Parathyroid adenoma (tissue), 2 donors: ENCODE data around the gene WDR38.
A peak's percentile ranks its signal among the peaks of the same experiment; 100 is the strongest.
"Not testable (repeated sequence)": the region's sequence is repeated elsewhere in the genome, so short reads cannot be mapped to it uniquely, and the experiment has no call there.

Source experiments
- H2AFZ ChIP-seq: fragments of 300-600 bp; sonication (generic); one replicate; pipeline ENCODE4 v1.7.0; 2017; ENCODE audit warnings: antibody characterized with exemption, mild to moderate bottlenecking
- H3K27ac ChIP-seq: fragments of 300-600 bp; sonication (generic); one replicate; pipeline ENCODE4 v1.7.0; 2017
- H3K27me3 ChIP-seq: fragments of 300-600 bp; sonication (generic); one replicate; pipeline ENCODE4 v1.7.0; 2017; ENCODE audit warnings: low read length; ENCODE audit not compliant: control insufficient read depth, insufficient read depth
- H3K36me3 ChIP-seq: fragments of 300-600 bp; sonication (generic); one replicate; pipeline ENCODE4 v1.7.0; 2017; ENCODE audit warnings: low read length; ENCODE audit not compliant: control insufficient read depth, insufficient read depth
- H3K4me1 ChIP-seq: fragments of 300-600 bp; sonication (generic); one replicate; pipeline ENCODE4 v1.7.0; 2017; ENCODE audit warnings: control low read depth
- H3K4me2 ChIP-seq: fragments of 300-600 bp; sonication (generic); one replicate; pipeline ENCODE4 v1.7.0; 2017; ENCODE audit warnings: low read length
- H3K4me3 ChIP-seq: fragments of 300-600 bp; sonication (generic); one replicate; pipeline ENCODE4 v1.7.0; 2017; ENCODE audit warnings: low read depth, low read length
- H3K79me2 ChIP-seq: fragments of 300-600 bp; sonication (generic); one replicate; pipeline ENCODE4 v1.7.0; 2017; ENCODE audit warnings: control low read depth
- H3K9ac ChIP-seq: fragments of 300-600 bp; sonication (generic); one replicate; pipeline ENCODE4 v1.7.0; 2017; ENCODE audit warnings: mild to moderate bottlenecking
- H3K9me3 ChIP-seq: fragments of 300-600 bp; sonication (generic); one replicate; pipeline ENCODE4 v1.7.0; 2017; ENCODE audit warnings: low read length; ENCODE audit not compliant: control insufficient read depth
- CTCF ChIP-seq: fragments of 300-600 bp; sonication (generic); IDR thresholded peaks from one replicate; pipeline ENCODE4 v1.7.0; 2017; ENCODE audit warnings: antibody characterized with exemption, mild to moderate bottlenecking
- donor health status: primary hyperparathyroidism.

The WDR38 gene

GRCh38 chr9:124830593-124830992 is 22.7 kb upstream of the WDR38 start:
- Histone ChIP-seq H3K27ac (no peak overlapping the region), H3K4me1 (peaks cover 5% of the 10 kb centered on the region), H3K36me3 (no peaks in the 10 kb centered on the region), H3K9ac (no peak overlapping the region), H2AFZ (no peak overlapping the region), H3K79me2 (no peaks in the 10 kb centered on the region), H3K27me3 (no peaks in the 10 kb centered on the region), H3K4me3 (no peak overlapping the region), H3K9me3 (no peaks in the 10 kb centered on the region), H3K4me2 (no peak overlapping the region)
- TF ChIP-seq CTCF, result no peak

- peak overlapping the region; percentile 36 for H3K27ac ChIP-seq
- TF ChIP-seq CTCF, result no peak
- no peaks in the 10 kb centered on the region for H3K36me3 ChIP-seq
- H3K9me3 ChIP-seq, result no peaks in the 10 kb centered on the region
- H3K4me1 ChIP-seq, result peaks cover 5% of the 10 kb centered on the region
- no peaks in the 10 kb centered on the region for H3K79me2 ChIP-seq
- no peak overlapping the region for H2AFZ ChIP-seq
- H3K27me3 ChIP-seq, result no peaks in the 10 kb centered on the region
- H3K4me2 ChIP-seq, result no peak overlapping the region
- no peak overlapping the region for H3K4me3 ChIP-seq
- H3K9ac ChIP-seq, result no peak overlapping the region
These were observed 21.5 kb upstream of the WDR38 start for GRCh38 chr9:124831642-124832364.

- H3K9ac ChIP-seq, result no peak overlapping the region
- no peak overlapping the region for H3K27ac ChIP-seq
- H3K4me3 ChIP-seq, result no peak overlapping the region
These were observed 18.7 kb upstream of the WDR38 start for GRCh38 chr9:124834591-124834990.

GRCh38 chr9:124835026-124835557 is 18.2 kb upstream of the WDR38 start:
- Histone ChIP-seq H2AFZ (no peak overlapping the region), H3K27ac (no peak overlapping the region), H3K4me3 (no peak overlapping the region), H3K79me2 (no peaks in the 10 kb centered on the region), H3K9ac (no peak overlapping the region), H3K36me3 (no peaks in the 10 kb centered on the region), H3K27me3 (no peaks in the 10 kb centered on the region), H3K4me2 (no peak overlapping the region), H3K4me1 (peaks cover 5% of the 10 kb centered on the region), H3K9me3 (no peaks in the 10 kb centered on the region)
- no peak for TF ChIP-seq CTCF

More at GRCh38 chr9:124834591-124834990, 18.7 kb upstream of the WDR38 start:
- H3K4me2 ChIP-seq, result no peak overlapping the region
- TF ChIP-seq CTCF, result no peak
- no peaks in the 10 kb centered on the region for H3K79me2 ChIP-seq
- H3K27me3 ChIP-seq, result no peaks in the 10 kb centered on the region
- no peak overlapping the region for H2AFZ ChIP-seq
- H3K4me1 ChIP-seq, result peaks cover 5% of the 10 kb centered on the region
- H3K9me3 ChIP-seq, result no peaks in the 10 kb centered on the region
- H3K36me3 ChIP-seq, result no peaks in the 10 kb centered on the region

GRCh38 chr9:124838132-124838531 is 15.1 kb upstream of the WDR38 start:
- H3K36me3 ChIP-seq, H3K9ac ChIP-seq, H2AFZ ChIP-seq, H3K79me2 ChIP-seq, H3K9me3 ChIP-seq, H3K27ac ChIP-seq, H3K4me2 ChIP-seq, H3K27me3 ChIP-seq, H3K4me1 ChIP-seq, H3K4me3 ChIP-seq: not testable (repeated sequence)

GRCh38 chr9:124838567-124839275 is 14.5 kb upstream of the WDR38 start:
- H3K27me3 ChIP-seq, H2AFZ ChIP-seq, H3K9ac ChIP-seq, H3K27ac ChIP-seq, H3K79me2 ChIP-seq, H3K4me3 ChIP-seq, H3K4me2 ChIP-seq, H3K4me1 ChIP-seq, H3K36me3 ChIP-seq, H3K9me3 ChIP-seq: not testable (repeated sequence)
